Tracheal epithelial cell (primary cell): ENCODE measurements around the gene LRCH2. TPM values are rescaled to one million over a fixed set of nuclear protein-coding genes. Genes with fewer than 3 reads are reported as not detected.

Experiments
- total RNA-seq: library from RNA; depleted of rRNA; stranded (reverse); fragments of >200 nt; gene quantifications from 2 replicates; pipeline ENCODE4 v1.2.1, GENCODE V29; 2014

Gene LRCH2
- total RNA-seq, result 0.24 TPM in 1 of 2 replicates, not detected in the other

DNA sequence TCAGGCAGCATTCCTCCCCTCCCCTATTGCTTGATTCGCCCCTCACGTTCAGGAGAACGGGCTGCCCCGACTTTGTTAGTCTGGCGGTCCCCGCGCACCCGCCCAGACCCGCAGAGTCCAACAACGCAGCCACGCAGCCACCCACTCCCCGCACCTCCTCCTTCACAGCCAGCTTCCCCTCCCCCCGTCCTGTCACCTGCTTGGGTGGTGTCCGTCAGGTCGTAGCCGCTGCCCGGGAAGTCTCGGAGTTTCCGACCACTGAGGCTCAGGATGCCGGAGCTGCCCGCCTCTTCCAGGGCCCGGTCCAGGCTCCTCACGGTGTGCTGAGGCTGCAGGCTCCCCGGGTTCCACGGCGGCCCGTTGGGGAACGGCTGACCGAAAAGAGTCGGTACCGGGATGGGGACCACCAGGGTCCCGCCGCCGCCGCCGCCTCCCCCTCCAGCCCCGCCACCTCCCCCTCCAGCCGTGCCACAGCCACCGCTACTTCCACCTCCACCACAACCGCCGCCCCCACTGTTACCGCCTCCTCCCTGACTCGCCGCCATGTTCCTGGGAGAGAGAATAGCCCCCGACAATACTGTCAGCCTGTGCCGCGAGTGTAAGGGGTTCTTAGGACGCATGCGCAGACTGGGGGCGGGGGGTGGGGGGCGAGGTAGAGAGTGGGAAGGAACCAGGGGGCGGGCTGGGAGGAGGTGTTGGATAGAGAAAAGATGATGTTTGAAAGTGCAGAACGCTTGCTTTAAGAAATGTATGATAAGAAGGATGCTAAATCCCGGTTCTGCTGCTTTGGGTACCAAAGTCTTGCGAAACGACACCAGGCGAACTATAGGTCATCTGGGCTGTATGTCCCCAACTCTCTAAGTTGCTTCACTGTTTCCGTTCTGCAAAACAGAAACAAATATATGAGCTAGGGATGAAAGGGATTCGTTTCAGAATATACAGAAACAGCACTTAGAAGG, at the start of gene LRCH2:
TSS of gene LRCH2 (minus strand) at position 600 of the 959 bp plus-strand sequence. CDS start at position 545, 55 bp downstream.

DNA sequence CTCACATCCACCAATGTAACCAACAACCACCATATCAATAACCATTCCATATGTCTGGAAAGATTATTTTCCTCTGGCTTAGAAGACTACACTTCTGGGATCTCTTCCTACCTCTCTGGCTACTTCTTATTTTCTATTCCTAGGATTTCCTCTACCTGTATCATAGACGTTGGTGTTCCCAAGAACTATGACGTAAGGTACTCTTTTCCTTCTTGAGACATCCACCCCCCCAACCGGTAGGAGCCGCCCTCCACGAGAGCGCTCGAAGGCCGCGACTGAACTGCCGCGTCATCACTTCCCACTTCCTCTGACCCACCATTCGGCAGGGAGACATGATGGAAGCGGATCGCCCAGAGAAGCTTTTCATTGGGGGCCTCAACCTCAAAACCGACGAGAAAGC, 44.8 kb downstream of the LRCH2 start, which contains the start of gene RBMXL3:
TSS of gene RBMXL3 (plus strand) at position 301 of the 400 bp plus-strand sequence. CDS start at position 333, 32 bp downstream.

Other genes starting within 250 kb of the LRCH2 start
- gene IL13RA2, start 216.5 kb downstream of the LRCH2 start, total RNA-seq, result 2.4 and 7.5 TPM in 2 replicates
- not detected in 2 replicates for gene RBMXL3, start 44.7 kb downstream of the LRCH2 start, total RNA-seq
- gene LUZP4, start 55.6 kb upstream of the LRCH2 start, total RNA-seq, result not detected in 2 replicates